SU-DHL-6 (cell line): ENCODE data around the gene INPP4A.

Experiments
- H2AFZ ChIP-seq: fragments of 200-600 bp; sonication (generic); 2 replicates; pipeline ENCODE4 v1.6.1; 2014; ENCODE audit warnings: low read depth, mild to moderate bottlenecking, moderate library complexity, mixed read lengths, antibody characterized with exemption, low read length; ENCODE audit not compliant: severe bottlenecking
- H3F3A ChIP-seq: fragments of 200-600 bp; shearing (Covaris generic); 2 replicates; pipeline ENCODE4 v1.6.0; 2016; ENCODE audit warnings: antibody characterized with exemption, mild to moderate bottlenecking; ENCODE audit not compliant: insufficient read depth
- H3K27ac ChIP-seq: fragments of 200-600 bp; sonication (generic); 2 replicates; pipeline ENCODE4 v1.5.1; 2016; ENCODE audit warnings: low read depth, mild to moderate bottlenecking, low read length, moderate library complexity, mixed read lengths
- H3K27me3 ChIP-seq: fragments of 200-600 bp; sonication (generic), shearing (Covaris generic); 2 replicates; pipeline ENCODE4 v1.6.0; 2014; ENCODE audit warnings: mild to moderate bottlenecking, low read length
- H3K36me3 ChIP-seq: fragments of 200-600 bp; sonication (generic); 2 replicates; pipeline ENCODE4 v1.6.1; 2014; ENCODE audit warnings: mild to moderate bottlenecking, low read length, mixed read lengths
- H3K4me2 ChIP-seq: fragments of 300-600, 200-600 bp; shearing (Covaris generic), sonication (generic); 2 replicates; pipeline ENCODE4 v1.6.0; 2014; ENCODE audit warnings: low read length, low read depth, mild to moderate bottlenecking; ENCODE audit not compliant: poor library complexity, severe bottlenecking
- H3K4me3 ChIP-seq: fragments of 200-600 bp; sonication (generic); 2 replicates; pipeline ENCODE4 v1.5.1; 2014; ENCODE audit warnings: antibody characterized with exemption, low read length, mild to moderate bottlenecking, mixed read lengths; ENCODE audit not compliant: insufficient read depth, poor library complexity, severe bottlenecking
- H3K79me2 ChIP-seq: fragments of 200-600 bp; sonication (generic); 2 replicates; pipeline ENCODE4 v1.6.1; 2014; ENCODE audit warnings: mild to moderate bottlenecking, low read length, moderate library complexity; ENCODE audit not compliant: insufficient read depth
- H3K9ac ChIP-seq: fragments of 200-600 bp; sonication (generic); 2 replicates; pipeline ENCODE4 v1.7.0; 2014; ENCODE audit warnings: mild to moderate bottlenecking, low read length
- H3K9me2 ChIP-seq: fragments of 200-600 bp; sonication (generic); replicated peaks from 2 replicates; pipeline ENCODE4 v1.6.1; 2014; ENCODE audit warnings: low read length; ENCODE audit not compliant: insufficient read depth
- H3K9me3 ChIP-seq: fragments of 200-600 bp; sonication (generic); 2 replicates; pipeline ENCODE4 v1.6.1; 2014; ENCODE audit warnings: low read length, mixed read lengths; ENCODE audit not compliant: insufficient read depth
- H4K20me1 ChIP-seq: fragments of 200-600 bp; sonication (generic); 2 replicates; pipeline ENCODE4 v1.6.1; 2014; ENCODE audit warnings: low read depth, mild to moderate bottlenecking, antibody characterized with exemption, low read length, moderate library complexity, mixed read lengths
- EZH2phosphoT487 ChIP-seq: fragments of 200-600 bp; sonication (generic), shearing (Covaris generic); conservative IDR thresholded peaks from 2 replicates; pipeline ENCODE4 v1.6.1; 2018; ENCODE audit warnings: mild to moderate bottlenecking, antibody characterized with exemption, low read length, moderate library complexity, mixed read lengths
- TF ChIP-seq, protein P1 (sequence below): fragments of 200-600 bp; sonication (generic); IDR thresholded peaks from one replicate; pipeline ENCODE4 v1.5.1; 2017; ENCODE audit warnings: antibody characterized with exemption, mild to moderate bottlenecking, low read length, moderate library complexity; ENCODE audit not compliant: insufficient read depth, poor library complexity, severe bottlenecking

The INPP4A gene

GRCh38 chr2:98540536-98540935 lies 95.9 kb downstream of the INPP4A start:
- no peaks in the 10 kb centered on the region for H3K9me2 ChIP-seq

DNA sequence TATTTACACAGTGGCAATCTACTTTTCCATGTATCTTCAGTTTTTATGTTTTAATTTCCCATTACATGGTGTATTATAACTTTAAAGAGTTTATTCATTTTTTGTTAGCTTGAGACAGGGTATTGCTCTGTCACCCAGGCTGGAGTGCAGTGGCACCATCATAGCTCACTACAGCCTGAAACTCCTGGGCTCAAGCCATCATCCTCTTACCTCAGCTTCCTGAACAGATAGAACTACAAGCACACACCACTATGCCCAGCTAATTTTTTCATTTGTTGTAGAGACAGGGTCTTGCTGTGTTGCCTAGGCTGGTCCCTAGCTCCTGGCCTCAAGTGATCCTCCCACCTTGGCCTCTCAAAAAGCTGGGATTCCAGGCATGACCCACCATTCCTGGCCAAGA lies 96.8 kb downstream of the INPP4A start:
- TF ChIP-seq, protein P1, sequence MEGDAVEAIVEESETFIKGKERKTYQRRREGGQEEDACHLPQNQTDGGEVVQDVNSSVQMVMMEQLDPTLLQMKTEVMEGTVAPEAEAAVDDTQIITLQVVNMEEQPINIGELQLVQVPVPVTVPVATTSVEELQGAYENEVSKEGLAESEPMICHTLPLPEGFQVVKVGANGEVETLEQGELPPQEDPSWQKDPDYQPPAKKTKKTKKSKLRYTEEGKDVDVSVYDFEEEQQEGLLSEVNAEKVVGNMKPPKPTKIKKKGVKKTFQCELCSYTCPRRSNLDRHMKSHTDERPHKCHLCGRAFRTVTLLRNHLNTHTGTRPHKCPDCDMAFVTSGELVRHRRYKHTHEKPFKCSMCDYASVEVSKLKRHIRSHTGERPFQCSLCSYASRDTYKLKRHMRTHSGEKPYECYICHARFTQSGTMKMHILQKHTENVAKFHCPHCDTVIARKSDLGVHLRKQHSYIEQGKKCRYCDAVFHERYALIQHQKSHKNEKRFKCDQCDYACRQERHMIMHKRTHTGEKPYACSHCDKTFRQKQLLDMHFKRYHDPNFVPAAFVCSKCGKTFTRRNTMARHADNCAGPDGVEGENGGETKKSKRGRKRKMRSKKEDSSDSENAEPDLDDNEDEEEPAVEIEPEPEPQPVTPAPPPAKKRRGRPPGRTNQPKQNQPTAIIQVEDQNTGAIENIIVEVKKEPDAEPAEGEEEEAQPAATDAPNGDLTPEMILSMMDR, result no peak
- TF ChIP-seq EZH2phosphoT487, result no peak
- H4K20me1 ChIP-seq, result no peaks in the 10 kb centered on the region
- no peak overlapping the region for H3K4me2 ChIP-seq
- no peaks in the 10 kb centered on the region for H3F3A ChIP-seq
- H3K4me3 ChIP-seq, result no peak overlapping the region
- no peaks in the 10 kb centered on the region for H3K36me3 ChIP-seq
- H3K9ac ChIP-seq, result no peak overlapping the region
- no peak overlapping the region for H2AFZ ChIP-seq
- H3K79me2 ChIP-seq, result no peaks in the 10 kb centered on the region
- H3K9me3 ChIP-seq, result no peaks in the 10 kb centered on the region
- no peaks in the 10 kb centered on the region for H3K9me2 ChIP-seq
- H3K27me3 ChIP-seq, result no peaks in the 10 kb centered on the region
- H3K27ac ChIP-seq, result no peak overlapping the region

More at GRCh38 chr2:98540536-98540935, 95.9 kb downstream of the INPP4A start:
- Histone ChIP-seq H3K4me3 (no peak overlapping the region), H3F3A (no peaks in the 10 kb centered on the region), H3K36me3 (no peaks in the 10 kb centered on the region), H3K79me2 (no peaks in the 10 kb centered on the region), H3K4me2 (no peak overlapping the region), H3K9me3 (no peaks in the 10 kb centered on the region), H2AFZ (no peak overlapping the region), H3K9ac (no peak overlapping the region), H3K27me3 (no peaks in the 10 kb centered on the region), H3K27ac (no peak overlapping the region), H4K20me1 (no peaks in the 10 kb centered on the region)
- TF ChIP-seq, protein P1, result no peak
- TF ChIP-seq EZH2phosphoT487, result no peak

GRCh38 chr2:98541906-98542305 lies 97.2 kb downstream of the INPP4A start:
- Histone ChIP-seq H3K79me2 (no peaks in the 10 kb centered on the region), H3K27me3 (no peaks in the 10 kb centered on the region), H3F3A (no peaks in the 10 kb centered on the region), H4K20me1 (no peaks in the 10 kb centered on the region), H3K9me3 (no peaks in the 10 kb centered on the region), H3K4me3 (no peak overlapping the region), H2AFZ (no peak overlapping the region), H3K27ac (no peak overlapping the region), H3K36me3 (no peaks in the 10 kb centered on the region), H3K4me2 (no peak overlapping the region), H3K9ac (no peak overlapping the region), H3K9me2 (no peaks in the 10 kb centered on the region)
- no peak for TF ChIP-seq EZH2phosphoT487
- TF ChIP-seq, protein P1, result no peak
